Effector memory CD4-positive, alpha-beta T cell (primary cell): Measurements from ENCODE around the gene GLS.
"Not testable (repeated sequence)": the region's sequence is repeated elsewhere in the genome, so short reads cannot be mapped to it uniquely, and the experiment has no call there.

ENCODE experiments used
- DNase-seq, 3 donors: peaks; one replicate each; pipeline ENCODE4 v3.0.0-alpha.2; 2020
- H3K27ac ChIP-seq: 2 replicates; pipeline ENCODE4 v1.7.0; 2013; ENCODE audit warnings: mild to moderate bottlenecking, low read length, moderate library complexity; ENCODE audit not compliant: insufficient read depth, poor library complexity, severe bottlenecking
- H3K27me3 ChIP-seq: replicated peaks from 2 replicates; pipeline ENCODE4 v1.7.0; 2013; ENCODE audit warnings: mild to moderate bottlenecking, low read length; ENCODE audit not compliant: insufficient read depth, control insufficient read depth, poor library complexity, severe bottlenecking
- H3K36me3 ChIP-seq: 2 replicates; pipeline ENCODE4 v1.7.0; 2013; ENCODE audit warnings: mild to moderate bottlenecking, low read length, moderate library complexity; ENCODE audit not compliant: control insufficient read depth, insufficient read depth
- H3K4me1 ChIP-seq: 2 replicates; pipeline ENCODE4 v1.7.0; 2013; ENCODE audit warnings: low read length, mild to moderate bottlenecking; ENCODE audit not compliant: control insufficient read depth, insufficient read depth, poor library complexity, severe bottlenecking
- H3K4me3 ChIP-seq: 2 replicates; pipeline ENCODE4 v1.7.0; 2013; ENCODE audit warnings: low read length, low read depth, mild to moderate bottlenecking; ENCODE audit not compliant: insufficient read depth, poor library complexity, severe bottlenecking
- H3K9me3 ChIP-seq: 2 replicates; pipeline ENCODE4 v1.7.0; 2013; ENCODE audit warnings: mild to moderate bottlenecking, low read length, moderate library complexity; ENCODE audit not compliant: control insufficient read depth

GLS gene

GRCh38 chr2:190854726-190855125 is 25.9 kb upstream of the GLS start:
- DNase-seq: no peak
- no peaks in the 10 kb centered on the region for H3K9me3 ChIP-seq
- no peaks in the 10 kb centered on the region for H3K4me1 ChIP-seq
- H3K27ac ChIP-seq: no peak overlapping the region
- H3K27me3 ChIP-seq: no peaks in the 10 kb centered on the region
- H3K36me3 ChIP-seq: no peaks in the 10 kb centered on the region
- H3K4me3 ChIP-seq: no peak overlapping the region

GRCh38 chr2:190855245-190855644 is 25.4 kb upstream of the GLS start:
- Histone ChIP-seq H3K36me3 (no peaks in the 10 kb centered on the region), H3K27me3 (no peaks in the 10 kb centered on the region), H3K4me1 (no peaks in the 10 kb centered on the region), H3K27ac (no peak overlapping the region), H3K4me3 (no peak overlapping the region), H3K9me3 (no peaks in the 10 kb centered on the region)
- no peak for DNase-seq

- H3K4me1 ChIP-seq: no peaks in the 10 kb centered on the region
- no peak overlapping the region for H3K27ac ChIP-seq
- no peak for DNase-seq
- H3K36me3 ChIP-seq: no peaks in the 10 kb centered on the region
- H3K27me3 ChIP-seq: no peaks in the 10 kb centered on the region
- H3K9me3 ChIP-seq: no peaks in the 10 kb centered on the region
- H3K4me3 ChIP-seq: no peak overlapping the region
Measured at GRCh38 chr2:190856985-190857384, 23.6 kb upstream of the GLS start.

- no peaks in the 10 kb centered on the region for H3K36me3 ChIP-seq
- no peak overlapping the region for H3K27ac ChIP-seq
- H3K9me3 ChIP-seq: no peaks in the 10 kb centered on the region
- no peaks in the 10 kb centered on the region for H3K27me3 ChIP-seq
- DNase-seq: no peak
- peaks cover 3% of the 10 kb centered on the region for H3K4me1 ChIP-seq
- no peak overlapping the region for H3K4me3 ChIP-seq
Measured at GRCh38 chr2:190858817-190859216, 21.8 kb upstream of the GLS start.

- Histone ChIP-seq H3K4me1 (peaks cover 6% of the 10 kb centered on the region), H3K27me3 (no peaks in the 10 kb centered on the region), H3K4me3 (no peak overlapping the region), H3K9me3 (no peaks in the 10 kb centered on the region), H3K36me3 (no peaks in the 10 kb centered on the region), H3K27ac (no peak overlapping the region)
- no peak for DNase-seq
Measured at GRCh38 chr2:190859347-190860297, 21.0 kb upstream of the GLS start.

- no peak overlapping the region for H3K27ac ChIP-seq
- H3K36me3 ChIP-seq: no peaks in the 10 kb centered on the region
- no peaks in the 10 kb centered on the region for H3K27me3 ChIP-seq
- no peak overlapping the region for H3K4me3 ChIP-seq
- no peaks in the 10 kb centered on the region for H3K9me3 ChIP-seq
- no peak for DNase-seq
- H3K4me1 ChIP-seq: peaks cover 6% of the 10 kb centered on the region
Measured at GRCh38 chr2:190860985-190861680, 19.5 kb upstream of the GLS start.

- H3K36me3 ChIP-seq, H3K27me3 ChIP-seq, H3K9me3 ChIP-seq, DNase-seq, H3K4me3 ChIP-seq, H3K4me1 ChIP-seq, H3K27ac ChIP-seq: not testable (repeated sequence)
Measured at GRCh38 chr2:190862128-190862527, 18.5 kb upstream of the GLS start.

GRCh38 chr2:190862571-190862991 is 18.0 kb upstream of the GLS start:
- H3K4me3 ChIP-seq: no peak overlapping the region
- no peak overlapping the region for H3K27ac ChIP-seq
- H3K27me3 ChIP-seq: no peaks in the 10 kb centered on the region
- no peaks in the 10 kb centered on the region for H3K9me3 ChIP-seq
- H3K4me1 ChIP-seq: peaks cover 6% of the 10 kb centered on the region
- no peaks in the 10 kb centered on the region for H3K36me3 ChIP-seq
- no peak for DNase-seq

- H3K27ac ChIP-seq: no peak overlapping the region
- H3K27me3 ChIP-seq: no peaks in the 10 kb centered on the region
- H3K36me3 ChIP-seq: no peaks in the 10 kb centered on the region
- no peaks in the 10 kb centered on the region for H3K9me3 ChIP-seq
- no peak overlapping the region for H3K4me3 ChIP-seq
- H3K4me1 ChIP-seq: peaks cover 6% of the 10 kb centered on the region
- DNase-seq: no peak
Measured at GRCh38 chr2:190863946-190864345, 16.7 kb upstream of the GLS start.

GRCh38 chr2:190864375-190864774 is 16.2 kb upstream of the GLS start:
- no peak overlapping the region for H3K4me3 ChIP-seq
- no peaks in the 10 kb centered on the region for H3K36me3 ChIP-seq
- peaks cover 6% of the 10 kb centered on the region for H3K4me1 ChIP-seq
- no peak overlapping the region for H3K27ac ChIP-seq
- H3K27me3 ChIP-seq: no peaks in the 10 kb centered on the region
- no peak for DNase-seq
- H3K9me3 ChIP-seq: no peaks in the 10 kb centered on the region
